K562 (cell line): Measurements from ENCODE around the gene KLHL6. TPM values are rescaled to one million over a fixed set of nuclear protein-coding genes. Genes with fewer than 3 reads are reported as not detected.
A peak's percentile ranks its signal among the peaks of the same experiment; 100 is the strongest.

ENCODE experiments used
- CC2D1A ChIP-seq: fragments of 450-650 bp; IDR thresholded peaks from 2 replicates; pipeline ENCODE4 v1.6.1; 2017; ENCODE audit warnings: mild to moderate bottlenecking
- CCNT2 ChIP-seq: IDR thresholded peaks from 2 replicates; pipeline ENCODE4 v1.6.1; 2011; ENCODE audit warnings: borderline replicate concordance, low read depth, mild to moderate bottlenecking, moderate library complexity, mixed read lengths, low read length; ENCODE audit not compliant: insufficient read length; ENCODE audit errors: extremely low read depth
- CEBPB ChIP-seq: fragments of 450-650 bp; IDR thresholded peaks from 2 replicates; pipeline ENCODE4 v1.6.1; 2016; ENCODE audit warnings: missing genetic modification characterization, missing compliant biosample characterization
- CREB3L1 ChIP-seq: fragments of 450-650 bp; IDR thresholded peaks from 2 replicates; pipeline ENCODE4 v1.6.1; 2014; ENCODE audit warnings: low read depth, mild to moderate bottlenecking, moderate library complexity, borderline replicate concordance
- CTBP1 ChIP-seq: fragments of 450-650 bp; IDR thresholded peaks from 2 replicates; pipeline ENCODE4 v1.6.1; 2016; ENCODE audit warnings: borderline replicate concordance
- EP400 ChIP-seq: fragments of 450-650 bp; IDR thresholded peaks from 2 replicates; pipeline ENCODE4 v1.6.1; 2017; ENCODE audit warnings: antibody characterized with exemption, mild to moderate bottlenecking, moderate library complexity
- HMBOX1 ChIP-seq: sonication (generic); IDR thresholded peaks from 2 replicates; pipeline ENCODE4 v1.6.1; 2016
- KLF1 ChIP-seq: fragments of 450-650 bp; IDR thresholded peaks from 2 replicates; pipeline ENCODE4 v1.6.1; 2016; ENCODE audit warnings: missing genetic modification characterization, missing compliant biosample characterization
- MCM5 ChIP-seq: fragments of 450-650 bp; IDR thresholded peaks from 2 replicates; pipeline ENCODE4 v1.6.1; 2016; ENCODE audit warnings: low read depth
- MEF2D ChIP-seq: conservative IDR thresholded peaks from 2 replicates; pipeline ENCODE4 v1.6.1; 2016; ENCODE audit warnings: low read depth, missing genetic modification characterization, missing compliant biosample characterization
- MITF ChIP-seq: IDR thresholded peaks from 2 replicates; pipeline ENCODE4 v1.6.1; 2014; ENCODE audit warnings: antibody characterized with exemption
- NR1H2 ChIP-seq: sonication (generic); formaldehyde crosslinking; IDR thresholded peaks from 2 replicates; pipeline ENCODE4 v1.4.0; 2020; ENCODE audit warnings: mild to moderate bottlenecking, missing genetic modification reagents
- RBM17 ChIP-seq: fragments of 200-400 bp; formaldehyde crosslinking; IDR thresholded peaks from 2 replicates; pipeline ENCODE4 v1.6.1; 2017; ENCODE audit warnings: low read depth, mild to moderate bottlenecking, low read length, borderline replicate concordance
- SMARCA4 ChIP-seq: fragments of 450-650 bp; IDR thresholded peaks from 2 replicates; pipeline ENCODE4 v1.6.1; 2016
- TCFL5 ChIP-seq: fragments of 250-450 bp; sonication (Bioruptor Pico); conservative IDR thresholded peaks from 2 replicates; pipeline ENCODE4 v1.6.1; 2021; ENCODE audit warnings: mild to moderate bottlenecking, moderate library complexity, matching md5 sums
- XRCC4 ChIP-seq: IDR thresholded peaks from one replicate; pipeline ENCODE4 v1.6.1; 2011; ENCODE audit not compliant: insufficient read depth, insufficient read length; ENCODE audit errors: extremely low read depth
- ZC3H4 ChIP-seq: sonication (generic); formaldehyde crosslinking; IDR thresholded peaks from 2 replicates; pipeline ENCODE4 v1.9.0; 2021; ENCODE audit warnings: missing genetic modification reagents, borderline replicate concordance
- ZHX1 ChIP-seq: fragments of 150-350 bp; conservative IDR thresholded peaks from 2 replicates; pipeline ENCODE4 v1.6.1; 2014; ENCODE audit warnings: low read length
- ZNF766 ChIP-seq: fragments of 200-800 bp; sonication (Bioruptor generic); conservative IDR thresholded peaks from 2 replicates; pipeline ENCODE4 v1.6.1; 2016; ENCODE audit warnings: missing genetic modification characterization, missing compliant biosample characterization
- polyA plus RNA-seq, 8 experiments: library from polyadenylated mRNA; depleted of rRNA in 4 of 8; stranded (reverse) in 5 of 8; unstranded in 3 of 8; fragments of >200 nt; fragmentation: Nextera tagmentation in 2 of 8; fragmentation: Illumina TruSeq in 1 of 8; extraction: Ambion mirVana in 2 of 8; extraction: Trizol in 1 of 8; gene quantifications; 2 replicates each; pipeline versions ENCODE4 v1.2.1 to v1.2.3, GENCODE V29; 2011 to 2014; ENCODE audit warnings: inconsistent platforms in 1 of 8, missing spikeins in 1 of 8
- total RNA-seq, 7 experiments: library from RNA; depleted of rRNA in 6 of 7; stranded (reverse); fragments of >200 nt in 6 of 7; fragmentation: Illumina TruSeq in 2 of 7; extraction: Trizol in 2 of 7; gene quantifications; 2 replicates each; pipeline versions ENCODE4 v1.2.1 to v1.2.3, GENCODE V29; 2011 to 2021; ENCODE audit warnings: low replicate concordance in 1 of 7

The KLHL6 gene
- total and polyA plus RNA-seq, 9 of the 15 experiments (the other 6 are each of a cell fraction or from before 2014, with no cell fraction given): 0.18 to 2.1 (median 1.4) TPM

- no peak for TF ChIP-seq ZHX1
- no peak for TF ChIP-seq CCNT2
- TF ChIP-seq MCM5: no peak
- TF ChIP-seq EP400: no peak
- TF ChIP-seq MITF: no peak
- TF ChIP-seq CC2D1A: no peak
- TF ChIP-seq XRCC4: no peak
- no peak for TF ChIP-seq RBM17
- TF ChIP-seq SMARCA4: no peak; the same call in 1 of the 2 replicates
- no peak for TF ChIP-seq CTBP1
- peak; percentile 75 for TF ChIP-seq HMBOX1
- TF ChIP-seq CREB3L1: no peak
- no peak for TF ChIP-seq KLF1
- TF ChIP-seq TCFL5 (CRISPR knock-in tag): no peak
- no peak for TF ChIP-seq ZC3H4
- no peak for TF ChIP-seq MEF2D (tag)
- no peak for TF ChIP-seq CEBPB (tag)
- no peak for TF ChIP-seq NR1H2 (CRISPR knock-in tag)
- no peak for TF ChIP-seq ZNF766 (CRISPR knock-in tag)
Measured at GRCh38 chr3:183554377-183554776, 1.1 kb downstream of the KLHL6 start (continued).
